GM08714 (cell line): ENCODE results near the gene ABTB2.

Experiments used
- H3K4me3 ChIP-seq: fragments of 200-500 bp; sonication (Bioruptor generic); 2 replicates; pipeline ENCODE4 v1.5.1; 2014; ENCODE audit warnings: mild to moderate bottlenecking, low read length, inconsistent platforms
- ZNF274 ChIP-seq: IDR thresholded peaks from 2 replicates; pipeline ENCODE4 v1.6.1; 2012; ENCODE audit warnings: mild to moderate bottlenecking, low read depth, low read length

Gene ABTB2

GRCh38 chr11:34327804-34328631, 29.8 kb downstream of the ABTB2 start:
- no peak overlapping the region for H3K4me3 ChIP-seq
- no peak for TF ChIP-seq ZNF274

GRCh38 chr11:34324466-34324865, 33.3 kb downstream of the ABTB2 start:
- H3K4me3 ChIP-seq, result no peak overlapping the region
- TF ChIP-seq ZNF274, result no peak

- TF ChIP-seq ZNF274, result no peak
- no peak overlapping the region for H3K4me3 ChIP-seq
These were observed 34.2 kb downstream of the ABTB2 start for GRCh38 chr11:34323601-34324000.

GRCh38 chr11:34318111-34319037, 39.4 kb downstream of the ABTB2 start:
- H3K4me3 ChIP-seq, result no peak overlapping the region
- TF ChIP-seq ZNF274, result no peak

- TF ChIP-seq ZNF274, result no peak
- H3K4me3 ChIP-seq, result no peak overlapping the region
These were observed 40.1 kb downstream of the ABTB2 start for GRCh38 chr11:34317666-34318065.

- H3K4me3 ChIP-seq, result no peak overlapping the region
- no peak for TF ChIP-seq ZNF274
These were observed 40.8 kb downstream of the ABTB2 start for GRCh38 chr11:34317036-34317360.

GRCh38 chr11:34316347-34317035, 41.3 kb downstream of the ABTB2 start:
- no peak for TF ChIP-seq ZNF274

GRCh38 chr11:34315394-34315793, 42.4 kb downstream of the ABTB2 start:
- no peak overlapping the region for H3K4me3 ChIP-seq
- no peak for TF ChIP-seq ZNF274

More at GRCh38 chr11:34316347-34317035, 41.3 kb downstream of the ABTB2 start:
- no peak overlapping the region for H3K4me3 ChIP-seq

GRCh38 chr11:34314936-34315335, 42.9 kb downstream of the ABTB2 start:
- no peak for TF ChIP-seq ZNF274
- no peak overlapping the region for H3K4me3 ChIP-seq

- TF ChIP-seq ZNF274, result no peak
These were observed 43.6 kb downstream of the ABTB2 start for GRCh38 chr11:34314176-34314575.

GRCh38 chr11:34313099-34313517, 44.7 kb downstream of the ABTB2 start:
- TF ChIP-seq ZNF274, result no peak

More at GRCh38 chr11:34314176-34314575, 43.6 kb downstream of the ABTB2 start:
- no peak overlapping the region for H3K4me3 ChIP-seq

GRCh38 chr11:34311126-34311525, 46.7 kb downstream of the ABTB2 start:
- no peak overlapping the region for H3K4me3 ChIP-seq
- TF ChIP-seq ZNF274, result no peak

More at GRCh38 chr11:34313099-34313517, 44.7 kb downstream of the ABTB2 start:
- H3K4me3 ChIP-seq, result no peak overlapping the region

GRCh38 chr11:34309965-34310364, 47.8 kb downstream of the ABTB2 start:
- TF ChIP-seq ZNF274, result no peak
- H3K4me3 ChIP-seq, result no peak overlapping the region

GRCh38 chr11:34308913-34309585, 48.8 kb downstream of the ABTB2 start:
- no peak for TF ChIP-seq ZNF274
- no peak overlapping the region for H3K4me3 ChIP-seq
